SIG-M5 (cell line): Measurements from ENCODE around the gene NSD2.
"Not testable (repeated sequence)": the region's sequence is repeated elsewhere in the genome, so short reads cannot be mapped to it uniquely, and the experiment has no call there.

Experiments used
- DNase-seq: peaks from one replicate; lab custom pipeline; 2025; lab: John Stamatoyannopoulos, UW

NSD2 gene

DNA sequence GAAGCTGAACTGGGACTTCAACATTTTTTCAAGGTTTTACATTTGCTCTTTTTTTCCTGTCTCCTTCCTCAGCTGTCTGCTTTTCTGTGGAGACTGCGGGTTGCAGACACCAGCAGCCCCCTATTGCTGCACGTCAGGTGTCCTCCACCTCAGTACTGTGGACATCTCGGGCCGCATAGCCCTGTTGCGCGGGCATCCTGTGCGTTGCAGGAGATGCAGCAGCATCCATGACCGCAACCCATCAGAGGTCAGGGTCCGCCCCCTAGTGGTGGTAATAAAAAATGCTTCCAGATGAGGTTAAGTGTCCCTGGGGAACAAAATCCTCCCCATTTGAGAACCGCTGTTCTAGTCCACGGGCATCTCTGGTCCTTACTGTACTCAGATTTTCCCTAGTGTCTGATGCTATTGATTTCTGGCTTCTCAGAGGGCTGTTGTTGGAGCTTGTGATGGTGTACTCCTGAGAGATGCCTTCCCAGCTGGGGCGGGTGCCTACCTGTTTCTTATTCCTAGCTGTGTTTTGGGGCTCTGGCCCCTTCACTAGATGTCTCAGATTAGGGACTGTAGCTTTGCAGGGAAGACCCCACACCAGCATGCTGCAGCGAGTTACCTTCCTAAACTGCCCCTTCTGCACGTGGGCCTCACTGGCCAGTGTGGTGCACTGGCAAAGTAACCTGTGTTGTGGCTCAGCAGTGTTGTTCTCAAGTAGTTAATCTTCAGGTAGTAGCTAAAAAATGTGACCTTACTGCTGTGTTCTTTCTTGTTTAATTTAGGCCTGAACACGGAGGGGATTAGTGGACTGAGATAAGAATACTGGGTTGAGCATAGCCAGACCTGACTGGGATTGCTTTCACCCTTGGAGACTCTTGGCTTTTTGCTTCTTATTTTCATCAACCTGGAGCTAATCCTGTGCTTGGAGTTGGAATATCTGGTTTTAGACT is 28.2 kb downstream of the NSD2 start:
- no peak for DNase-seq

DNA sequence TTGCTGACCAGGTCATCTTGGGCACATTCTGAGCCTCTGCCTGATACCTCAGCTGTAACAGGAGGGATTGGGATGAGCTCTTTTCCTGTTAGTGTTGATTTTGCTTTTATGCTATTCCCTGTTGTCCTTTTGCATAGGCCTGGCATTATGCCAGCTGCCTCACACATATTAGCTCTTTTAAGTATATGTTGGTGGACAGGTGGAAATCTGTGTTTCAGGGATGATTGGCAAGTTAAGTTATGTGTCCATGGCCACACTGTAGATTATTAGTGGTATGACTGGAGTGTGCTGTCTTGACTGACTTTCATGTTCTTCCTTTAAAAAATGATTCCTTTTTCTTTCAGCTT is 28.9 kb downstream of the NSD2 start:
- DNase-seq, result no peak

DNA sequence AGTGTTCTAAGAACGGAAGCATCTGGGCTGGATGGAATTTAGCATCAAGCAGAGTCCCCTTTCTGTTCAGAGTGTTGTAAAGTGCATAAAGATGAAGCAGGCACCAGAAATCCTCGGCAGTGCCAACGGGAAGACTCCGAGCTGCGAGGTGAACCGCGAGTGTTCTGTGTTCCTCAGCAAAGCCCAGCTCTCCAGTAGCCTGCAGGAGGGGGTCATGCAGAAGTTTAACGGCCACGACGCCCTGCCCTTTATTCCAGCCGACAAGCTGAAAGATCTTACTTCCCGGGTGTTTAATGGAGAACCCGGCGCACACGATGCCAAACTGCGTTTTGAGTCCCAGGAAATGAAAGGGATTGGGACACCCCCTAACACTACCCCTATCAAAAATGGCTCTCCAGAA is 29.4 kb downstream of the NSD2 start:
- no peak for DNase-seq

DNA sequence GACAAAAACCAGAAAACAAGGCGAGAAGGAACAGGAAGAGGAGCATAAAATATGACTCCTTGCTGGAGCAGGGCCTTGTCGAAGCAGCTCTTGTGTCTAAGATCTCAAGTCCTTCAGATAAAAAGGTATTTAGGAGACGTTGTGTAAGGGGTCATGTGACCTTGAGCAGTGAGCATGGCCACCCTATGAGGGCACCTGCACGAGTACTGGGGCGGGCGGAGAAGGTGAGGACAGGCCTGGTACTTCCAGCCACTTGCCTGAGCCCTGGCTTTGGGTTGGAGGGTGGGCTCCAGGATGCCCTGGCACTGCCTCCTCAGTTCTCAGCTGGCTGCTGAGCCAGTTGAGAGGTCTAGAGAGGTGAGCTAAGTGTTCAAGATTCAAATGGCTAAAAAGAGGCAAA is 29.9 kb downstream of the NSD2 start:
- DNase-seq, result no peak

DNA sequence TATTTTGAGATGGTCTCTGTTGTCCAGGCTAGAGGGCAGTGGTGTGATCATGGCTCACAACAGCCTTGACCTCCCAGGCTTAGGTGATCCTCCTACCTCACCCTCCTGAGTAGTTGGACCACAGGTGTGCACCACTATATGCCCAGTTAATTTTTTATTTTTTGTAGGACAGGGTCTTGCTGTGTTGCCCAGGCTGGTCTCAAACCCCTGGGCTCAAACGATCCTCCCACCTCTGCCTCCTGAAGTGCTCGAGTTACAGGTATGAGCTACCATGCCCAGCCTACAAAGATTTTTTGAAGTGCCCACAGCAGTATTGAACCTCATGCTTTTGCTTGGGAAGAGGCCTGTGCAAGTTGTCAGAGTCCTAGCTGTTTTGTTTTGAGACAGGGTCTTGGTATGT is 31.1 kb downstream of the NSD2 start:
- DNase-seq, result no peak

DNA sequence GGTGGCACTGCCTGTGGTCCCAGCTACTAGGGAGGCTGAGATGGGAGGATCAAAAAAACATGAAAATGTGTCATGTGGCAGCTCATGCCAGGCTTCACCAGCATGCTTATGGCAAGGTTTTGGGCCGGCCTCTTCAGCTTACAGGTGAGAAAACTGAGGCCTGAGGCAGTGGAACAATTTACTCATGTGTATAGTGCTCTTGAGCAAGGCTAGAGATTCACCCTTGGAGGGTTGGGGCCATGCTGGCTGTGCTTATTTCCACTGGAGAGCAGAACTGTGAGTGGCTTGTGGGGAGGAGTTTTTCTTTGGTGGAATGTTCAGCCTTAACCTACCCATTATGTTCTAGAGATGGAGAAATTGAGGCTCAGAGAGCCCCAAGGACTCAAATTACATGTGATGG is 31.8 kb downstream of the NSD2 start:
- DNase-seq, result no peak

DNA sequence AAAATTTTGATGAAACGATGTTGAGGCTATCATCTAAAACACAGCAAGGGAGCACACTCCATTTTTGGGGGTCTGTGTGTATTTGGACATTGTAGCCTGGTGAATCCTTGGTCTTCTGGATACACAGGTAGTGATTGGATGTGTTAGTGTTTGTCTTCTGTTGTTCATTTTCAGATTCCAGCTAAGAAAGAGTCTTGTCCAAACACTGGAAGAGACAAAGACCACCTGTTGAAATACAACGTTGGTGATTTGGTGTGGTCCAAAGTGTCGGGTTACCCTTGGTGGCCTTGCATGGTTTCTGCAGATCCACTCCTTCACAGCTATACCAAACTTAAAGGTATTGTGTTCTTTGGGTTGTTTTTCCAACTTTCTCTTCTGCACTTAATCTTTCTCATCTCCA is 32.8 kb downstream of the NSD2 start:
- no peak for DNase-seq

DNA sequence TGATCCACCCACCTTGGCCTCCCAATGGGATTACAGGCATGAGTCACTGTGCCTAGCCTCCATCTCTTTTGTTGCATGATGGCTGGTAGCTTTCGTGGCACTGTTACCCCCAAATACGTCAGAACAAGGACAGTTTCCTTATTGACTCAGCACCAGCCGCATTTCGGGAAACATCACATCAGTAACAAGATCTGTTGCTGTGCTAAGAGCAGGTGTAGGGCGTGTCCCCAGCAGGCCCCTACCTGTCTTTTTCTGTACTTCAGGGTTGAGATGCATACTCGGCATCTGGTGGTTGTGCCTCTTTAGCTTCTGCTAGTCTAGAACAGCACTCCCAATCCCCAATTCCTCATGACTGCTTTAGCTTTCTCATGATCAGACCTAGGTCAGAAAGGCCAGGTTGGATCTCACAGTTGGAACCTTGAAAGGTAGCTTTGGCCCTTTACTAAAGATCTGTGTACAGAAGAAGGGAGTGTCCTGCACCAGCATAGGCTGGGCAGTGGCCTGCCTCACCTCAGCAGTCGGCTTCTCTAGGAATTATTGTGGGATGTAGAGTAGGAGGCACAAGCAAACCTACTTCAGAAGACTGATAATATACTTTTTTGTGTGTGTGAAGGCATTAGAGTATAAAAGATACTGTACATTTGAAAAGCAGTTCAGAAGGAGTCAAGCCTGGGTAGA is 36.8 kb downstream of the NSD2 start:
- DNase-seq, result no peak

DNA sequence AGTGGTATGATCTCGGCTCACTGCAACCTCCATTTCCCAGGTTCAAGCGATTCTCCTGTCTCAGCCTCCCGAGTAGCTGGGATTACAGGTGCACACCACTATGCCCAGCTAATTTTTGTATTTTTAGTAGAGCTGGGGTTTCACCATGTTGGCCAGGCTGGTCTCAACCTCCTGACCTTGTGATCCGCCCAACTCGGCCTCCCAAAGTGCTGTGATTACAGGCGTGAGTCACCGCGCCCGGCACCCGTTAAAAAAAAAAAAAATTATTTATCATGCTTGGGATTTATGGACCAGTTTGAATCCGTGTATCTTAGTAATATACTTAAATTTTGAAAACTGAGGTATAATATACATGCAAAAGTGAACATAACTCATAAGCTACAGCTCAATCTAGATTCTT is 38.5 kb downstream of the NSD2 start:
- DNase-seq, result not testable (repeated sequence)

DNA sequence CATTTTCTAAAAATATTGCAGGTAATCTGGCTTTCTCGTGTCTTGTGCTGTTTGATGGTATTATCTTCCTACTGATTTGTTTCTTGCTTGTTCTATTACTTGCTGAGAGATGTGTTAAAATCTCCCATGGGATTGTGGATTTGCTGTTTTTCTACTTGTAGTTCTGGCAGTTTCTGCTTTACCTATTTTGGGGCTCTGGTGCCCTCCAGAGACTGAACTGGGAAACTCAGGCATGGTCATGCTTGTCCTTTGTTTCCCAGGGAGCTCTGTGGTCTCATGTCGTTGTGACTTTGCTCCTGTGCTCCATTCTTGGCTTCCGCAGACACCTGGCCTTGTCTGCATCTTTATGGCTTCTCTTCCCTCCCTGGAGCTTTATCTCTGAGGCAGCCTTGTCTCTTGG is 39.5 kb downstream of the NSD2 start:
- no peak for DNase-seq

DNA sequence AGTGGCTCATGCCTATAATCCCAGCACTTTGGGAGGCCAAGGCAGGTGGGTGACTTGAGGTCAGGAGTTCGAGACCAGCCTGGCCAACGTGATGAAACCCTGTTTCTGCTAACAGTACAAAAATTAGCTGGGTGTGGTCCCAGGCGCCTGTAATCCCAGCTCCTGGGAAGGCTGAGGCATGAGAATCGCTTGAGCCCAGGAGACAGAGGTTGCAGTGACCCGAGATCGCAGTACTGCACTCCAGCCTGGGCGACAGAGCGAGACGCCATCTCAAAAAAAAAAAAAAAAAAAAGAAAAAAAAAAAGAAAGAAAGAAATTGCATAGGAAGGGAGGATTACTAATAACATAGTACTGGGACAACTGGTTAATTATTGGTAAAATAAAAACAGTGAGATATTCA is 40.1 kb downstream of the NSD2 start:
- not testable (repeated sequence) for DNase-seq

DNA sequence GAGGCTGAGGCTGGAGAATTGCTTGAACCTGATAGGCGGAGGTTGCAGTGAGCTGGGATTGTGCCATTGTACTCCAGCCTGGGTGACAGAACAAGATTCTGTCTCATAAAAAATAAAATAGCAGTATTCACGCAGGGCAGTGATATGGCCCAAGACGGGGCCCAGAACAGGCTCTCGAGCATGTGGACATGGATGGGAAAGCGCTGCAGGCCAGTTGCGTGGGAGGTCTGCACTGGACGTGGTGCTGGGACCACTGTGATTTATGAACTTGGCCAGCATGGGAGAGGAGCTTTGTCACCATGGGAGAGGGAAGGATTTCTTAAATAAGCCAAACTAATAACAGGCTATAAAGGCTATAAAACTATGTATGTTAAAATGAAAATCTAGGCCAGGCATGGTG is 51.6 kb downstream of the NSD2 start:
- DNase-seq, result no peak

DNA sequence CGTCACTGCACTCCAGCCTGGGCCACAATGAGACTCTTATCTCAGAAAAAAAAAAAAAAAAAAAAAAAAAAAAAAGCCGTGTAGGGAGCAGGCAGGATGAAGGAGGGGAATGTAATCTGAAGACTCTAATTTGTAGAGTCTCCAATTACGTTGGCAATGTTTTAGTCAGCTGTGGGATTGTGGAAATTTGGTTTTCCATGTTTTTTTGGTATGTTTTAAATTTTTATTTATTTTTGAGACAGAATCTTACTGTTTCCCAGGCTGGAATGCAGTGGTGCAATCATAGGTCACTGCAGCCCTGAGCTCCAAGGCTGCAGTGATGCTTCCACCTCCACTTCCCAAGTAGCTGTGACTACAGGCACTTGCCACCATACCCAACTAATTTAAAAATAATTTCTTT is 56.5 kb downstream of the NSD2 start:
- DNase-seq, result no peak

DNA sequence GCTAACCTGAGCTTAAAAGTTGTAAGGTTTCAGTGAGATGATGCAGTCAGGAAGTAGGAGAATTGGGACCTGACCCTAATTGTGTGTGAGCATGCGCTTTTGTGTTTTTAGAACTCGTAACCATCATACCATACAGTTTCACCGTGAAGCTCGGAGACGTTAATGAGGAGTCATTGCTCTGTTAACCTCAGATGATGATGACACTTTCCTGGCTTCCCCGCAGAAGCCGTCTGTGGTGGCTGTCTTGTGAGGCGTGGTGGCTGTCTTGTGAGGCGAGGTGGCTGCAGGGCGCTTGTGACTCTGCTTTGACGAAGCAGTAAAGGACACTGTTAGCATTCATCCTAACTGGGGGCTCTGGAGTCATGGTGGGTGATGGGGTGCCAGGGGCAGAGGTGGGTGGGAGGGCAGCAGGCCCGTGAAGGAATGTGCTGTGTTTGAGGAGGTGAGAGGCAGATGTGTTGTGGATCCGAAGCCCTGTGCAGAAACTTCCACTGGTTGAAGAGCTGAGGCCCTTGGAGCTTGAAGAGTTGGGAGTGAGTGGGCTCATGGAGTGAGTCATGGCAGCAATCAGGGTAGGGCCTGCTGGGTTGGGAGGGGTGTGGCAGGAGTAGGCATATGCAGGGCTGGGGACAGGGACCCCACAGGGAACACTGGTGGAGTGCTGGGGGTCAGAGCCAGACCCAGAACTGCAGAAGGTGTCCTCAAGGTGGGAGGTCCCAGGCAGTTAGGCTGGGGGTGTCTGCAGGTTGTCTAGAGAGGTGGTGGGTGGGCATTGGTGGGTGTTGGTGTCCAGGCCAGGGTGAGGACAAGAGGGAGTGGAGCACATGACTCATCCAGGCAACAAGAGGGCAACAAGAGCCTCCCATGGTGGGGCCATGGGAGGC is 57.4 kb downstream of the NSD2 start:
- DNase-seq, result peak; percentile 59

DNA sequence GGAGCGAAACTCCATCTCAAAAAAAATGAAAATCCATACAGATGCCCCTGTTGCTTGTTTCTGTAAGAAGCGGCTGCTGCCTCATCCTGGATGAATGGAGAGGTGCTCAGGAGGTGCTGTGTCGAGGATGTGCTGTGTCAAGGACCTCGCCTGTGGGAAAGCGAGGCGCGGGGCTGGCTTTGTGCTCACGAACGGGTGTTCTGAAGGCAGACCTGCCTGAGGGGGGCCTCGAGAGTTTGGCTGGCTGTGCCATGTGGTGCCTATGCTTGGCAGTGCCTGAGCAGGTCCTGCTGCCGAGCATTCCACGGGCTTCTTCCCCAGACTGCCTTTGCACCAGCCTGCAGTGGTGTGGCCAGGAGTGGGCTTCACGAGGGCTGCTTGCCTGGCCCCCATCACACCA is 61.5 kb downstream of the NSD2 start:
- no peak for DNase-seq

DNA sequence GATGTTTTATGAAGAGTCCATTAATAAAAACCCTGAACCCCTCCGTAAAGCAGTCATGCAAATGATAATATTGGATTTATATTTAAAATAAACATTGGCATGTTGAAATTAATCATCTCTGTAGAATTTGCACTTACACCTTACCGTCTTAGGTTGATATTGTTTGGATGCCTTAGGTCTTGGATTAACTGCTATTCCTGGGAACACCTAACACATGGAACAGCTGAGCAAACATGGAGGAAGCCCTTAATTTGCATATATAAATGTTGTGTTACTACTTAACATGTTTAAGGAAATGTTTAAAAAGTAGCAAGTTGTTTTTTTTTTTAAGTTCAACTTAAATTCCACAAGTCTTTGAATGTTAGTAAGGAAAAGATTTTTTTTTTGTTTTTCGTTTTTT is 62.5 kb downstream of the NSD2 start:
- no peak for DNase-seq

DNA sequence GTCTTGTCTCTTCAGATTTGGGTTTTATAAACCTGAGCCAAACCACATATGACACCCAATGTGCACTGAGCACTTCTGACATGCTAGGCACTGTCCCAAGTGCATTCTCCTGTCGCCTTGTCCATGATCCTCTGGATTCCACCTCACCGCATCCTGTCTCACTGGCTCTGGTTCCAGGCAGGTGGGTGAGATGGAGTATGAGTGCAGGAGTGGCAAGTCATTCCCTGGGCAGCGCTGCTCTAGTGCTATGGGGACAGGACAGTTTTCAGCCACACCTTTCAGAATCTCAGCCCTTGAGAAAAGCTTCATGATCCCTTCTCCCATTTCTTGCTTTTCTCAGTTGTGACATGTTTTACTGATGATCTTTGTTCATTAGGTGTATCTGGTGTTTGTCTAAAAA is 66.4 kb downstream of the NSD2 start:
- DNase-seq, result no peak

DNA sequence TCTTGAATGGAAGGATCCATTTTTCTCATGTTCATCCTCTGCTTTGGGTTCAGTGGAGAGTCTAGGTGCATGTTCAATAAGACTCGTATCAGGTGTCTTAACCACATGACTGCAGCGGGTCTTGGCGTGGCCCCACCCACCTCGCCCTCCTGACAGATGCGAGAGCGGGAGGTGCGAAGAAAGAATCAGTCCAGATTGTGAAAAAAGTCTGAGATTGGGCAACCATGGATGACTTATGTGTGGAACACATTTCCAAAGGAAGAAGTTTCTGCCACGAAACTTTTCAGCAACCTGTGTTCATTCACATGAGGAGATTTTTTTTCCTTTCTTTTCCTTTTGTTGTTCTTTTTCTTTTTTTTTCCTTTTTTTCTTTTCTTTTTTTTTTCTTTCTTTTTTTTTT is 66.8 kb downstream of the NSD2 start:
- no peak for DNase-seq

DNA sequence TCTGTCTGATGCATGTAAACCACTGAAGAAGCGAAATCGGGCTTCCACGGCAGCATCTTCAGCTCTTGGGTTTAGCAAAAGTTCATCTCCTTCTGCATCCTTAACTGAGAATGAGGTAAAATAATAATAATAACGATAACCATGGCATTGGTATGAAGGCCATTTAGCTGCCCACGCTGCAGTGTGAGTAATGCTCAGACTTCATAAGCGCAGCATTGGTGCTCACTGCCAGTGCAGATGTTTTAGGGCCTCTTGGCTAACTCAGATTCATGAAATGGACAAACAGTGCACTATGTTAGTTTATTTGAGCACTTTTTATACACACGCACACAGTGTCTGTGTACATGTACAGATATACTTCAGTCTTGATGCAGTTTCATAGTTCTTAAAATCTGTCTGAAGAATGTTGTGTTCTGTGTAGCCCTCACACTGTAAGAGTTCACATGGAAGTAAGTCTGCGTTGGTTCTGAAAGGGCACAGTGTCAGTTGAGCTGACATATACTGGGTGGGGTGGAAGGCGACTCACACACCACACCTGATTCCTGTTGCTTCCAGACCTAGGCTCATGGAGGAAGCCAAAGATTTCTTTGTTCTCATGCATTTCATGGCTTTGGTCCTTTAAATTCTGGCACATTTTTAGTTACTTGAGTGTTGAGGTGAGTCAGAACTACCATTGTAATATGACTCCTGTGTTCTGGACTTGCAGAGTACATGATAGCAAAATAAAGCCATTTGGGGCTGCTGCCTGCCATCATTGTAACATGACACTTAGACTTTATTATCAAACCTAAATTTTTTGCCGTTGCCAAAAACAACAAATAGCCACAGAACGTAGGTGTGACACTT is 68.7 kb downstream of the NSD2 start:
- no peak for DNase-seq

DNA sequence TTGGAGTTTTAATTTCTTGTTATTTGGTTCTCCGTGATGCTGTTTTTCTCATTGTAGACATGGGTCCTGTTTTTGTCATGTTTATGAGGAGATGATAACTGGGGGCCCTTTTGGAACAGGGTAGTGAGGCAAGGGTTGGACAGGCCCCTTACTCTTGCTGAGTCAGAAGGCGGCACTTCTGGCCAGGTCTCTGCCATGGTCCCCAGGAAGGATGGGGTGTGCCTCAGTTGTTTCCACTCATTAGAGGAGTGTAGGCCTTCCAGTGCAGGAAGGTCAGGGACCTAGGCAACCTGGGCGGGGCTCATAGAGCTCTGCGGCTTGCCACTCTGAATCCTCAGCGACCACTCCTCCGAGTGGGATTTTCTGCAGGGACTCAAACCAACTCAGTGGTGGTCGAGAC is 69.4 kb downstream of the NSD2 start:
- DNase-seq, result no peak

DNA sequence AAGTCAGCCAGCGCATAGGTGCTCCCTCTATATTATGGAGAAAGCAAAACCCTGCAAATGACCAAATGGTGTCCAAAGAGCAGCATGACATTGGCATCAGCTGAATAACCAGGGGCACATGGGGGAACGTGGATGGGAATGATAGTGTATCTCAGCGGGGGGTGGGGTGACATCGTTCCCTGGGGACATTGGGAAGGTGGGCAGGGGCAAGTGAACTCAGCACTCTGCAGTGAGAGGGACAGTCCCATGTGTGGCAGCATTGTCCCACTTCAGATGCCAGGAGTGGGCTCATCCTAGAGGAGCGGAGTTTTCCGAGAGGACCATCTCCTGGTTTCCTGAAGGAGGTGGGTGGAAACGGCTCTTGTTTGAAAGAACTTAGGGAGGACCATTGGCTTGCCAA is 72.7 kb downstream of the NSD2 start:
- DNase-seq, result no peak
